GM21576 (cell line): ENCODE data around the gene PLD4.
"Not testable (repeated sequence)": the region's sequence is repeated elsewhere in the genome, so short reads cannot be mapped to it uniquely, and the experiment has no call there.

Experiments
- ATAC-seq: cut with Tn5 transposase; IDR thresholded peaks from one replicate; pipeline ENCODE4 v1.9.1; 2021; ENCODE audit warnings: mild to moderate bottlenecking, moderate library complexity; ENCODE audit not compliant: unreplicated experiment

Gene PLD4

DNA sequence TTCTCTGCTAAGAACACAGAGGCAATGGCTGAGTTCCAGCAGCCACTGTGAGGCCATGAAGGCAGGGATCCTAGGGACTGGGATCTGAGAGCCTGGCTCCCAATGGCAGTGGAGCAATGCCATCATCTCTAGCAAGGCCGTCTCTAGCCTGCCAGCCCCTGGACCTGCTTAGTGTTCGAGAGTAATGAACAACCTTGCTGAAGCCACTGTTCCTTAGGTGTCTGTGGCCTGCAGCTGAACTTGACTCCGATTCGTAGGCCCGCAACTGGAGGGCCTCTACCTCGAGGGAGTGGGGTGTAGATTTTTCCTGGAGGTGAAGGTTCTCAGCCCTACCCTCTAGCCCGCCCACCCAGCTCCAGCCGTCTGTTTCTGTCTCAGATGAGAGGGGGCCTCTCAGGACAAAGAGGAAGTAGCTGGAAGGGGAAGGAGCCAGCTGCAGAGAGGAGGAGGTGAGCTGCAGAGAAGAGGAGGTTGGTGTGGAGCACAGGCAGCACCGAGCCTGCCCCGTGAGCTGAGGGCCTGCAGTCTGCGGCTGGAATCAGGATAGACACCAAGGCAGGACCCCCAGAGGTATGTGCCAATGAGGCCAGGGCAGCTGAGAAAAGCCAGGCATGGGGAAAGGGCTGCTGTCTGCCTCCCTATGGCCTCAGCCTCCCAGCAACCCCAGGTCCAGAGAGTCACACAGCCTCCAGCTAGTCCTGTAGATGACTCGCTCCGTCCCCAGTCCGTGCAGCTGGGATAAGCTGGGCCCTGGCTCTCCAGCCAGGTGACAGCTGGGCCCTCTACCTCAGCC is at the start of gene PLD4:
Gene PLD4 (plus strand): TSS at position 459 of the 793 bp plus-strand sequence. CDS start 2,262 bp downstream, outside the sequence.
- no peak for ATAC-seq

- ATAC-seq = no peak
These were observed 49.3 kb upstream of the PLD4 start for GRCh38 chr14:104875412-104875751.

DNA sequence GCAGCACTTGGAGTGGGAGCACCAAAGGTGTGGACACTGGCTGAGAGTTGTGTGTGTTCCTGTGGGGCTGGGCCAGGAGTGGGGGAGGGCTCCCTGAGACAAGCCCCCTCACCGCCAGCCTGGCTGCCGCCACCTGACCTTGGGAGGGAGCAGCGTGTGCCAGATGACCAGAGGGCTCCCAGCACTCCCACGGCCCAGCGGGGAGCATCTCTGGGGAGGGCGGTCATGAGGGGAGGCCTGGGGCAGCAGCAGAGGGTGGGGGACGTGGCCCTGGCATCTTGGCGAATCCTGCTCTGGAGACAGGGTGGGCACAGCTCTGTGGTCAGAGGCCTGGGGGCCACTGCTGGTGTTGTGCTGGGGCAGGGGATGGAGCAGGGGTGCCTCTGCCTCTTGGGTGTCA is 48.9 kb upstream of the PLD4 start:
- ATAC-seq = no peak

GRCh38 chr14:104876251-104876699 is 48.4 kb upstream of the PLD4 start:
- ATAC-seq = no peak

- ATAC-seq = no peak
These were observed 47.4 kb upstream of the PLD4 start for GRCh38 chr14:104877066-104877805.

- ATAC-seq = no peak
These were observed 46.7 kb upstream of the PLD4 start for GRCh38 chr14:104877806-104878550.

GRCh38 chr14:104878582-104878981 is 46.1 kb upstream of the PLD4 start:
- ATAC-seq = no peak

DNA sequence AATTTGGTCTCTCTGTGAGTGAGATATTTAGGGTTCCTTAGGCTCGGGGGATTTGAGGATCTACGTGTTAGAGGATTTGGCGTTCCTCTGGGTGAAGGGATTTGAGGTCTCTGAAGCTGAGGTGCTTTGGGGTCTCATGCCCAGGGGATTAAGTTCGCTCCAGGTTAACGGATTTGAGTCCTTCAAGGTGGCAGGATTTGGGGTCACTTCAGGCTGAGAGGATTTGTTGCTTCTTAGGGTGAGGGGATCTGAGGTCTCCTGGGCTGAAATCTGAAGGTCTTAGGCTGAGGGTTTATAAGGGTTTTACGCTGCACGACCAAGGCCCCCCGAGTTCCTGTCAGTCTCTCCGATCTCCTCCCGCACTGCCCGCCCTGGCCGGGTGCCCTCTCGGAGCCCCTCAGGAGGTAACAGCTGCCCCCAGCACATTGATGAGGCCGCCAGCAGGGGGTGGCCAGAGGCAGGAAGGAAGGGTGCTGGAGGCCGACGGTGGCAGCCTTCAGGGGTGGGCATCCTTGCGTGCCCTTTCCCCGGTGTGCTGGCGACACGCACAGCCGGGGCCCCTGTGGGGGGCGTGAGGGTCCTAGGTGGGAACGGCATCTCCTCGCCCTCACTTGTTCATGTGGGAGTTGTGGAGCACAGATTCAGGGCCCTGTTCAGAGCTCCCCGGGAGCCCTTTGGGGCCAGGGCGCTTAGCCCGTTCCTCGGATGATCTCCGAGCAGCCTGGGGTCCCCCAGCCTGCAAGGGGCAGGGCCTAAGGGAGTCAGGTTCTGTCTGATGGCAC is 45.3 kb upstream of the PLD4 start:
- no peak for ATAC-seq

- ATAC-seq = no peak
These were observed 44.6 kb upstream of the PLD4 start for GRCh38 chr14:104879983-104880565.

- ATAC-seq = no peak
These were observed 44.0 kb upstream of the PLD4 start for GRCh38 chr14:104880584-104881210.

DNA sequence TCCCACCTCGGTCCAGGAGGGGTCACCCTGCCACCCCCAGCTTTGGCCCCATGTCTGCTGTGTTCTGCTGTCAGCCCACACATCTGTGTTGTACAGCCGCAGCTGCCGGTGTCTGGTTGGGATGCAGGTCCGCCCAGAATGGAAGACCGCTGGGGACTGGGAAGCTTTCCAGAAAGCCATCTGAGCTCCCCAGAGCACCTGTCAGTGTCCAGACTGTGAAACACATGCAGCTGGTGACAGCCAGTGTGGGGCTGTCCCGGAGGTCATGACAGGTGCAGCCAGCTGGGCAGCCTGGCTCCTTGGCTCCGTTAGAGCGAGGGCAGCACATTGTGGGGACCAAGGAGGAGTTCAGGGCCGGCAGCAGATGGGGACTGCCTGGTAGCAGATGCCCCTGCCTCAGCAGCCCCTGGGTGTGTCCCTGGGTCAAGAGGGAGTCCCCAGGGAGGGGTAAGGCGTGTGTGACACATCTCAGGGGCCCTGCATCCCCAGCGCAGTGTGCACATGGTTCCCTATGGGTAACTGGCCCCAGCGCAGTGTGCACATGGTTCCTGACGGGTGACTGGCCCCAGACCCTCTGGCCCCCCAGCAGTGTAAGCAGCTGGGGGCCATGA is 43.2 kb upstream of the PLD4 start:
- no peak for ATAC-seq

DNA sequence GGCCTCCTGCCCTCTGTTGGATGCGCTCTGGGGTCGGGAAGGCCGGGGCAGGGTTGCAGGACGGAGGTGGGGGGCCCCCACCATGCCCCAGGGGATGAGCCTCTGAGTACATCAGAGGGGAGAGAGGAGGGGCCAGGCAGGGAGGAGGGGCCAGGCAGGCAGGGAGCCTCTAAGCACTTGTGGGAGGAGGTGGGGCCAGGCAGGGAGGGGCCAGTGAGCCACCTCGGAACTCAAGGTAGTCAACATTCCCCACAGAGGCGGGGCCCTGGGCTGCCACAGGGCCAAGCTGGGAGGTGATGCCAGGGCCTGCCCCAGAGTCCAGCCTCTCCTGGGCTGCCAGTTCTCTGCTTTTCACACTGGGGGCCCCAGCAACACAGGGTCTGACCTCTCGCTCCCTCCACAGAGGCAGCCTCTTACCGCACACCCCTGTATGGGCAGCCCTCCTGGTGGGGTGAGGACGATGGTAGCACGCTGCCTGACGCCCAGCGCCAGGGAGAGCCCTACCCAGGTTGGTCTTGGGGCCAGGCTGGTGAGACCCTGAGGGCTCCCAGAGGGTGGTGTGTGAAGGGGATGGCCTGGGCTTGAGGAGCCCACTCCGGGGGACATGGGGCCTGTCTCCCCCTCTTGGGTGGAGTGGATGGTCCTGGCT is 42.2 kb upstream of the PLD4 start:
- no peak for ATAC-seq

- ATAC-seq = no peak
These were observed 41.6 kb upstream of the PLD4 start for GRCh38 chr14:104882991-104883660.

- ATAC-seq = no peak
These were observed 40.9 kb upstream of the PLD4 start for GRCh38 chr14:104883681-104884361.

DNA sequence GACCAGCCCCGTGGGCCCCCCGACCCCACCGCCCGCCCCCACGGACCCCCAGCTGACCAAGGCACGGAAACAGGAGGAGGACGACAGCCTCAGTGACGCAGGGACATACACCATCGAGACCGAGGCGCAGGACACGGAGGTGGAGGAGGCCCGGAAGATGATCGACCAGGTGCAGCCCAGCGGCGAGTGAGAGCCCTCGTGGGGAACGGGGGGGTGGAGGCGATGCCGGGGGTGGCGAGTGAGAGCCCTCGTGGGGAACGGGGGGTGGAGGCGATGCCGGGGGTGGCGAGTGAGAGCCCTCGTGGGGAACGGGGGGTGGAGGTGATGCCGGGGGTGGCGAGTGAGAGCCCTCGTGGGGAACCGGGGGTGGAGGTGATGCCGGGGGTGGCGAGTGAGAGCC is 40.3 kb upstream of the PLD4 start:
- ATAC-seq = not testable (repeated sequence)

DNA sequence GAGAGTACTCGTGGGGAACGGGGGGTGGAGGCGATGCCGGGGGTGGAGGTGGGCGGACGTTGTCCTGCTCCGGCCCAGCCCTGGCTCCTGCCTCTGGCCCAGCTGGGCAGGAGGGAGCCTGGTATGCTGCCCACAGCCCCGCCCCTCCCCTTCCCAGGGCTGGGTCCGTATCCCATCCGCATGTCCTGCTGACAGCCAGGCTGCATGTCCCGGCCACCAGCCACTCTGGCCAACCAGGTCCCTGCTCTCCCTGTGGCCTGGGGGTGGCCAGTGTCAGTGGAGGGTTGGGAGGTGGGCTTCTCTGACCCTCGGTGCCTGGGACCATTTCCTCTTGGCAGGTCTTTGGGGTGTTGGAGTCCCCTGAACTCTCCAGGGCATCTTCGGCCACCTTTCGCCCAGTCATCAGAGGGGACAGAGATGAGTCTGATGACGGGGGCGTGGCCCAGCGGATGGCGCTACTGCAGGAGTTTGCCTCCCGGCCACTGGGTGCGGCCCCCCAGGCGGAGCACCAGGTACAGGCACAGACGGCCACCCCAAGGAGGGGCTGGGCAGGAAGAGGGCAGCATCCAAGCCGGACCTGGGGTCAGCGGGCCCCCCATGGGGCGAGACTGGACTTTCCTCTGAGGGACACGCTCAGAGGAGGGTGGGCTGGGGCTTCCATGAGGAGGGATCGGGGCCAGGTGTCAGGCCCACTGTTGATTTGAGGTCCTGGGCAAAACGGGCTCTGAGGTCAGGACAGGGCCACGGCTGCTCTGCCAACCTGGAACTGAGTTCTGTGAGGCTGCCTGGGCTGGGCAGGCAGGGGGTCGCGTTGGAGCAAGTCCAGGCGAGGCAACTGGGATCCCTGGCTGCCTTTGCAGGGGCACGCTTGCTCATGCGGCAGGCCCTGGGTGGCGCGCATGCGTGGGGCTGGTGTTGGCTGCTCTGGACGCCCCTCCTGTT is 39.4 kb upstream of the PLD4 start:
- no peak for ATAC-seq
